Measurements from ENCODE around the gene VMO1.

Gene VMO1

GRCh38 chr17:4771519-4772234, 14.5 kb downstream of the VMO1 start, which contains the start of gene TM4SF5:
Gene TM4SF5, plus strand, starts transcription at chr17:4771886. Its CDS starts 37 bp downstream, at chr17:4771923.
- TF ChIP-seq CTCF (IDR thresholded peaks at IDR 0.05) (no peak), ZFX (IDR thresholded peaks at IDR 0.05; ENCODE audit: borderline replicate concordance) (no peak)
- H3K27ac ChIP-seq, result no peak within 1 kb of the TSS

DNA sequence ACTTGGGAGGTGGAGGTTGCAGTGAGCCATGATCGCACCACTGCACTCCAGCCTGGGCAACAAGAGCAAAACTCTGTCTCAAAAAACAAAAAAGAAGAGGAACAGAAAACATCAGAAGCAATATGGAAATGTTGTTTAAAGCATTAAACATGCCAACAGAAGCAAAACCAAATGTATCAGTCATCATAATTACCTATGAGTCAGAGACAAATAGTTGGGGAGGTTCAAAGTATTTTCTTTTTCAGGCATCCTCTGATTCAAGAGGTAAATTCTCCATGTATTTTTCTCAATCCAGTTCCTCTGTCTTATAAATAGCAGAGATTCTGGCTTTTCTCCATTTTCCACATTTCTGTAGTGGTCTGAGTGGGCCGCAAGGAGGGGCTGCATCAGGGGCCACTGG, 16.5 kb downstream of the VMO1 start:
- TF ChIP-seq ZFX (IDR thresholded peaks at IDR 0.05; ENCODE audit: borderline replicate concordance), result no peak
- TF ChIP-seq CTCF (IDR thresholded peaks at IDR 0.05), result no peak
- H3K27ac ChIP-seq, result no peak overlapping the region

- TF ChIP-seq CTCF (IDR thresholded peaks at IDR 0.05), result no peak
- TF ChIP-seq ZFX (IDR thresholded peaks at IDR 0.05; ENCODE audit: borderline replicate concordance), result no peak
- no peak overlapping the region for H3K27ac ChIP-seq
Observed at GRCh38 chr17:4768298-4768697, 17.9 kb downstream of the VMO1 start.

- TF ChIP-seq ZFX (IDR thresholded peaks at IDR 0.05; ENCODE audit: borderline replicate concordance), result no peak
- no peak for TF ChIP-seq CTCF (IDR thresholded peaks at IDR 0.05)
- no peak overlapping the region for H3K27ac ChIP-seq
Observed at GRCh38 chr17:4766723-4767122, 19.4 kb downstream of the VMO1 start.

DNA sequence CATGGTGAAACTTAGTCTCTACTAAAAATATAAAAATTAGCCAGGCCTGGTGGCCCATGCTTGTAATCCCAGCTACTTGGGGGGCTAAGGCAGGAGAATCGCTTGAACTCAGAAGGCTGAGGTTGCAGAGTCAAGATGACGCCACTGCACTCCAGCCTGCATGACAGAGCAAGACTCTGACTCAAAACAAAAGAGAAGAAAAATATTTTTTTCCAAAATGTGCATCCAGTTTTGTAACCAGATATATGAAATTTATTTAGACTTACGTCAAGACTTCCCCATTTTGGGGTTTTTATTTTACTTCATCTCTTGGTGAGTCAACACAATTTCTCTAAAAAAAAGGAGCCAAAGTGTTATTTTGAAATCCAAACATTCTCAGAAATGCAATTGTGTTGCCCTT, 20.0 kb downstream of the VMO1 start:
- H3K27ac ChIP-seq, result no peak overlapping the region
- no peak for TF ChIP-seq CTCF (IDR thresholded peaks at IDR 0.05)
- TF ChIP-seq ZFX (IDR thresholded peaks at IDR 0.05; ENCODE audit: borderline replicate concordance), result no peak

- TF ChIP-seq ZFX (IDR thresholded peaks at IDR 0.05; ENCODE audit: borderline replicate concordance) (no peak), CTCF (IDR thresholded peaks at IDR 0.05) (no peak)
- no peak overlapping the region for H3K27ac ChIP-seq
Observed at GRCh38 chr17:4764595-4764994, 21.6 kb downstream of the VMO1 start.

GRCh38 chr17:4759776-4760236, 26.4 kb downstream of the VMO1 start:
- TF ChIP-seq CTCF (IDR thresholded peaks at IDR 0.05) (no peak), ZFX (IDR thresholded peaks at IDR 0.05; ENCODE audit: borderline replicate concordance) (no peak)
- H3K27ac ChIP-seq, result no peak overlapping the region

All from 22Rv1 (cell line).